Kidney (tissue), 14 donors: ENCODE data around the gene DENND10. TPM values are rescaled to one million over a fixed set of nuclear protein-coding genes. Genes with fewer than 3 reads are reported as not detected.

Experiments used
- DNase-seq, 5 donors: peaks; one replicate each; pipeline ENCODE4 v3.0.0-alpha.2; 2013 to 2020
- FAIRE-seq: peaks from 2 replicates; lab custom pipeline; 2012; peaks lifted over from hg19 to GRCh38; lab: Jason Lieb, UNC
- H3K27ac ChIP-seq, 2 donors: one replicate each; pipeline ENCODE4 v1.7.0; 2013; ENCODE audit warnings: low read depth in 2 of 2, low read length in 2 of 2, inconsistent platforms in 1 of 2
- H3K27me3 ChIP-seq: one replicate; pipeline ENCODE4 v1.7.1; 2013; ENCODE audit warnings: low read length, inconsistent platforms; ENCODE audit not compliant: control insufficient read depth, insufficient read depth
- H3K36me3 ChIP-seq, 3 donors: one replicate each; pipeline versions ENCODE4 v1.7.0 to v1.7.1; 2013; ENCODE audit warnings: low read length in 3 of 3, control low read depth in 1 of 3, inconsistent platforms in 1 of 3; ENCODE audit not compliant: insufficient read depth in 3 of 3, control insufficient read depth in 2 of 3
- H3K4me1 ChIP-seq, 3 donors: one replicate each; pipeline versions ENCODE4 v1.7.0 to v1.7.1; 2013; ENCODE audit warnings: low read length in 3 of 3, inconsistent platforms in 1 of 3, low read depth in 1 of 3; ENCODE audit not compliant: control insufficient read depth in 2 of 3, insufficient read depth in 2 of 3
- H3K4me3 ChIP-seq, 3 donors: one replicate each; pipeline versions ENCODE4 v1.7.0 to v1.8.1; 2013; ENCODE audit warnings: low read length in 3 of 3, control low read depth in 1 of 3, inconsistent platforms in 1 of 3
- H3K9ac ChIP-seq, 3 donors: one replicate each; pipeline versions ENCODE4 v1.7.0 to v1.7.1; 2013; ENCODE audit warnings: low read length in 3 of 3, control low read depth in 1 of 3, inconsistent platforms in 1 of 3
- H3K9me3 ChIP-seq, 3 donors: one replicate each; pipeline versions ENCODE4 v1.7.0 to v1.7.1; 2013; ENCODE audit warnings: low read length in 3 of 3, control low read depth in 1 of 3, inconsistent platforms in 1 of 3; ENCODE audit not compliant: control insufficient read depth in 2 of 3, insufficient read depth in 1 of 3
- intact Hi-C: fragments of 100-400 bp; cut with DNase I; formaldehyde crosslinking; loops from one replicate; pipeline ENCODE4 v1.11.1; 2022
- polyA plus RNA-seq: library from polyadenylated mRNA; stranded (reverse); fragments of 350-450 nt; fragmentation: Illumina TruSeq; extraction: RNeasy Lipid Tissue Mini Kit (QIAGEN cat#74804); gene quantifications from one replicate; pipeline ENCODE4 v1.2.3, GENCODE V29; 2014; ENCODE audit warnings: low read depth, low replicate concordance; ENCODE audit not compliant: insufficient read depth
- total RNA-seq: library from RNA; stranded (reverse); fragmentation: NEBNext Ultra II Directional; extraction: Animal tissue kit (Norgen Biotek cat#: 25700); gene quantifications from one replicate; pipeline ENCODE4 v1.2.1, GENCODE V29; 2021
- TF ChIP-seq, protein P1 (sequence below): IDR thresholded peaks from 3 replicates; pipeline ENCODE4 v1.5.1; 2012; ENCODE audit warnings: mild to moderate bottlenecking, moderate library complexity, borderline replicate concordance; ENCODE audit not compliant: insufficient read depth; ENCODE audit errors: extremely low read depth
- donor health status: control.
- donor health status: control.
- donor health status: control.
- donor health status: control.
- donor health status: control.
- donor health status: DM: yes; HTN: yes; CAD: no.
- donor health status: Normal renal cell carcinoma (clear cell type).

Gene DENND10
- total and polyA plus RNA-seq, 2 donors from 2014 or later = 31.6 to 31.7 TPM

DNA sequence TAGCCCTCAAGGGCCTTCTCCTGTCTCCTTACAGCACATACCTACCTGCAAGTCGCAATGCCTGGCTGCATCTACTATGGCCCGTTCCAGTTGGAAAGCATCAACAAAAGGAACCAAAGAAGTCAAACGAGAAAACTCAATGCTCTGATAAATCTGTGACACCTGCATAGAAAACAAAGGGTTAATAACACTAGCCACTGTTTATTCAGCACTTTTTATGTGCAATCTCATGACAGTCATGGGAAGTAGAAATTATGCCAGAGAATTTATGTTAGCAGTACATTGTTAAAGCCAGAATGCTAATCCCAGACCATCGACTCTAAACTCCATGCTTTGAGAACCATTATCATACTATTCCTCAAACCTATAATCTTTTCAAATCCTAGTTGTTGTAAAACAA is 44.4 kb upstream of the DENND10 start:
- no peak for FAIRE-seq
- H3K36me3 ChIP-seq = peaks cover 22 to 69% (median 50%) of the 10 kb centered on the region in 3 donors

DNA sequence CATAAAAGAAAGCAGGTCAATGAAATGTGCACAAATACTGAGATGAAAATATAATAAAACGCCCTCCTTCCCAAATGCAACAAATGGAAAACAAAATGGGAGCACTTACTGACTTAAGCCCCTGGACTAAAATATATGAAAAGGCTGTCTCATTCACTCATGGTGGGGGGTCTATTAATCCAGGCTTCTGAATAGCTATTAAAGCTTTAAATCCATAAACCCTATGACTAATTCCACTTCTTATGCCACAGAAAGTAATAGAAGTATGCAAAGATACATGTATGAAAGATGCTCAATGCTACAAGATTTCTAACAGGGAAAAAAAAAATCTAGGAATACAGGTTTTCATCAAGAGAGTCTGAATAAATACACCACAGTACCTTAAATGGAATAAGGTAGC is 43.8 kb upstream of the DENND10 start:
- Histone ChIP-seq H3K36me3 (peaks cover 24 to 74% (median 53%) of the 10 kb centered on the region in 3 donors), H3K27me3 (no peaks in the 10 kb centered on the region), H3K4me1 (no peaks in the 10 kb centered on the region), H3K9ac (no peak overlapping the region), H3K27ac (no peak overlapping the region), H3K4me3 (no peak overlapping the region), H3K9me3 (no peaks in the 10 kb centered on the region)
- TF ChIP-seq, protein P1, sequence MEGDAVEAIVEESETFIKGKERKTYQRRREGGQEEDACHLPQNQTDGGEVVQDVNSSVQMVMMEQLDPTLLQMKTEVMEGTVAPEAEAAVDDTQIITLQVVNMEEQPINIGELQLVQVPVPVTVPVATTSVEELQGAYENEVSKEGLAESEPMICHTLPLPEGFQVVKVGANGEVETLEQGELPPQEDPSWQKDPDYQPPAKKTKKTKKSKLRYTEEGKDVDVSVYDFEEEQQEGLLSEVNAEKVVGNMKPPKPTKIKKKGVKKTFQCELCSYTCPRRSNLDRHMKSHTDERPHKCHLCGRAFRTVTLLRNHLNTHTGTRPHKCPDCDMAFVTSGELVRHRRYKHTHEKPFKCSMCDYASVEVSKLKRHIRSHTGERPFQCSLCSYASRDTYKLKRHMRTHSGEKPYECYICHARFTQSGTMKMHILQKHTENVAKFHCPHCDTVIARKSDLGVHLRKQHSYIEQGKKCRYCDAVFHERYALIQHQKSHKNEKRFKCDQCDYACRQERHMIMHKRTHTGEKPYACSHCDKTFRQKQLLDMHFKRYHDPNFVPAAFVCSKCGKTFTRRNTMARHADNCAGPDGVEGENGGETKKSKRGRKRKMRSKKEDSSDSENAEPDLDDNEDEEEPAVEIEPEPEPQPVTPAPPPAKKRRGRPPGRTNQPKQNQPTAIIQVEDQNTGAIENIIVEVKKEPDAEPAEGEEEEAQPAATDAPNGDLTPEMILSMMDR = no peak
- intact Hi-C loops = no loop called here
- FAIRE-seq (no peak), DNase-seq (no peak)

More for the DNA sequence above, 44.4 kb upstream of the DENND10 start:
- Histone ChIP-seq H3K4me1 (no peaks in the 10 kb centered on the region), H3K27me3 (no peaks in the 10 kb centered on the region), H3K27ac (no peak overlapping the region), H3K9ac (no peak overlapping the region), H3K4me3 (no peak overlapping the region), H3K9me3 (no peaks in the 10 kb centered on the region)
- no peak for DNase-seq
- TF ChIP-seq, protein P1 = no peak
- intact Hi-C loops = no loop called here

DNA sequence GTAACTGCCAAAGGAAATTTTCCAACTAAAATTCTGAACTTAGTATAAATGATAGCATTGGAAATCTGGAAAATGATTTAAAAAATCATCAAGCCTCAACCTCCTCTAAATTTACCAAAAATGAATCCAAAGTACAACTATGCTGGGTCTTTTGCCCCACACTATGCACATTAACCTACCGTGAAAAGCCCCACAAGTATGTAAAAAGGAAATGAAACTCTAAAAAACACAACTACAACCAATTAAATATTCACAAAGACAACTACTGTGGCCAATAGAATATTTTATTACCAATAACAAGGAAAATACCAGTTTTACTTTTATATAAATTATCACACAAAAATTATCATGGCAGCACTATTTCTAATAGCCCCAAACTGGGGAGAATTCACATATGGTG is 42.6 kb upstream of the DENND10 start:
- DNase-seq (no peak), FAIRE-seq (no peak)
- H3K27me3 ChIP-seq = no peaks in the 10 kb centered on the region
- no peaks in the 10 kb centered on the region for H3K9me3 ChIP-seq
- H3K27ac ChIP-seq = no peak overlapping the region
- H3K36me3 ChIP-seq = peaks cover 26 to 74% (median 55%) of the 10 kb centered on the region in 3 donors
- H3K4me3 ChIP-seq = no peak overlapping the region
- H3K9ac ChIP-seq = no peak overlapping the region
- no peaks in the 10 kb centered on the region for H3K4me1 ChIP-seq
- TF ChIP-seq, protein P1 = no peak
- intact Hi-C loops = no loop called here

DNA sequence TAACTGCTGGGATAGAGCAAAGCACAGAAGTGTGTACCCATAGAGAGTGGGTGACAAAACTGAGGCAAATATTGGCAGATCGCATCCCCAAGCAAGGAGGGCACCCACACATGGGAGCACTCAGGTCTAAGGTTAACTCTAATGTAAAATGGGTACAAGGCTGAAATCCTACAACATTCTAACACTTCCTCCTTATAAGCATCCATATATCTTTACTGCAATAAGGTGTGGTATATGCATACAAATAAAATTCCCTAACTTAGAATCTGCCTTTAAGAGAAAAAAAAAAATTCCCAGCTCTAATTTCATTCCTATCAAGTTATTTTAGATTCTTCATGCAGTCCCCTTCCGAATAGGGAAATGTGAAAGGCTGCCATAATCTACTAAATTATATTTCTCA is 42.0 kb upstream of the DENND10 start:
- H3K27me3 ChIP-seq = no peaks in the 10 kb centered on the region
- H3K9me3 ChIP-seq = no peaks in the 10 kb centered on the region
- peaks cover 26 to 73% (median 50%) of the 10 kb centered on the region in 3 donors for H3K36me3 ChIP-seq
- DNase-seq (no peak), FAIRE-seq (no peak)
- H3K9ac ChIP-seq = no peak overlapping the region
- no peaks in the 10 kb centered on the region for H3K4me1 ChIP-seq
- H3K27ac ChIP-seq = no peak overlapping the region
- no peak overlapping the region for H3K4me3 ChIP-seq
- intact Hi-C loops = no loop called here
- TF ChIP-seq, protein P1 = no peak
